Chondrocyte (in vitro differentiated cells): ENCODE measurements around the gene SND1. TPM values are rescaled to one million over a fixed set of nuclear protein-coding genes. Genes with fewer than 3 reads are reported as not detected.
A peak's percentile ranks its signal among the peaks of the same experiment; 100 is the strongest.

Experiments used
- DNase-seq: peaks from one replicate; pipeline ENCODE4 v3.0.0; 2021; ENCODE audit warnings: mixed read lengths, low spot score
- H3K27ac Mint-ChIP-seq: one replicate; pipeline ENCODE4 v1.8.0; 2021; ENCODE audit warnings: mild to moderate bottlenecking, moderate library complexity, mixed read lengths; ENCODE audit not compliant: unreplicated experiment
- H3K27me3 Mint-ChIP-seq: 2 replicates; pipeline ENCODE4 v1.8.0; 2021; ENCODE audit warnings: low read depth, mixed read lengths
- H3K36me3 Mint-ChIP-seq: 2 replicates; pipeline ENCODE4 v1.8.0; 2021; ENCODE audit warnings: low read depth, mixed read lengths
- H3K4me1 Mint-ChIP-seq: 2 replicates; pipeline ENCODE4 v1.8.0; 2021; ENCODE audit warnings: low read depth, mild to moderate bottlenecking, mixed read lengths
- H3K4me3 Mint-ChIP-seq: one replicate; pipeline ENCODE4 v1.8.0; 2021; ENCODE audit warnings: mild to moderate bottlenecking, moderate library complexity, mixed read lengths; ENCODE audit not compliant: unreplicated experiment
- H3K9me3 Mint-ChIP-seq: 2 replicates; pipeline ENCODE4 v1.8.0; 2021; ENCODE audit warnings: low read depth, mixed read lengths
- CTCF ChIP-seq: fragments of 200-600 bp; sonication (generic); IDR thresholded peaks from 2 replicates; pipeline ENCODE4 v1.5.0; 2021; ENCODE audit warnings: antibody characterized with exemption, mild to moderate bottlenecking, moderate library complexity
- total RNA-seq: library from RNA; stranded (reverse); gene quantifications from 3 replicates; pipeline ENCODE4 v1.2.1, GENCODE V29; 2021

SND1 gene
- total RNA-seq, 1 donor from 2014 or later: 229 TPM

- no peak for DNase-seq
- Mint-ChIP-seq H3K27me3 (no peaks in the 10 kb centered on the region), H3K36me3 (peaks cover 7% of the 10 kb centered on the region), H3K4me3 (no peak overlapping the region), H3K4me1 (peaks cover 3% of the 10 kb centered on the region), H3K27ac (peak overlapping the region; percentile 13), H3K9me3 (no peaks in the 10 kb centered on the region)
- TF ChIP-seq CTCF: no peak
Measured at GRCh38 chr7:128075242-128076095, 423.5 kb downstream of the SND1 start.

- H3K27ac Mint-ChIP-seq: no peak overlapping the region
- no peaks in the 10 kb centered on the region for H3K9me3 Mint-ChIP-seq
- no peak for TF ChIP-seq CTCF
- H3K4me3 Mint-ChIP-seq: no peak overlapping the region
- DNase-seq: no peak
- H3K4me1 Mint-ChIP-seq: peaks cover 3% of the 10 kb centered on the region
- H3K36me3 Mint-ChIP-seq: peaks cover 10% of the 10 kb centered on the region
- H3K27me3 Mint-ChIP-seq: no peaks in the 10 kb centered on the region
Measured at GRCh38 chr7:128076196-128076795, 424.3 kb downstream of the SND1 start.

GRCh38 chr7:128076796-128077271 is 424.8 kb downstream of the SND1 start:
- peaks cover 10% of the 10 kb centered on the region for H3K36me3 Mint-ChIP-seq
- TF ChIP-seq CTCF: no peak
- peaks cover 3% of the 10 kb centered on the region for H3K4me1 Mint-ChIP-seq
- H3K9me3 Mint-ChIP-seq: no peaks in the 10 kb centered on the region
- no peak overlapping the region for H3K27ac Mint-ChIP-seq
- H3K4me3 Mint-ChIP-seq: no peak overlapping the region
- no peak for DNase-seq
- no peaks in the 10 kb centered on the region for H3K27me3 Mint-ChIP-seq

- Mint-ChIP-seq H3K9me3 (no peaks in the 10 kb centered on the region), H3K27me3 (no peaks in the 10 kb centered on the region), H3K27ac (no peak overlapping the region), H3K4me1 (peaks cover 5% of the 10 kb centered on the region), H3K36me3 (peaks cover 10% of the 10 kb centered on the region), H3K4me3 (no peak overlapping the region)
- no peak for TF ChIP-seq CTCF
- peak; percentile 70 for DNase-seq
Measured at GRCh38 chr7:128078309-128078708, 426.3 kb downstream of the SND1 start.

- peaks cover 6% of the 10 kb centered on the region for H3K4me1 Mint-ChIP-seq
- no peaks in the 10 kb centered on the region for H3K9me3 Mint-ChIP-seq
Measured at GRCh38 chr7:128080169-128080568, 428.2 kb downstream of the SND1 start.

More at GRCh38 chr7:128080169-128080568, 428.2 kb downstream of the SND1 start:
- Mint-ChIP-seq H3K27me3 (no peaks in the 10 kb centered on the region), H3K4me3 (no peak overlapping the region), H3K27ac (no peak overlapping the region), H3K36me3 (peaks cover 12% of the 10 kb centered on the region)
- DNase-seq: no peak
- no peak for TF ChIP-seq CTCF
